ENCODE results near the gene KASH5. TPM values are rescaled to one million over a fixed set of nuclear protein-coding genes. Genes with fewer than 3 reads are reported as not detected.

KASH5 gene
- total and polyA plus RNA-seq, 4 donors: 0.52 to 2.9 (median 1.5) TPM; not detected in 1

DNA sequence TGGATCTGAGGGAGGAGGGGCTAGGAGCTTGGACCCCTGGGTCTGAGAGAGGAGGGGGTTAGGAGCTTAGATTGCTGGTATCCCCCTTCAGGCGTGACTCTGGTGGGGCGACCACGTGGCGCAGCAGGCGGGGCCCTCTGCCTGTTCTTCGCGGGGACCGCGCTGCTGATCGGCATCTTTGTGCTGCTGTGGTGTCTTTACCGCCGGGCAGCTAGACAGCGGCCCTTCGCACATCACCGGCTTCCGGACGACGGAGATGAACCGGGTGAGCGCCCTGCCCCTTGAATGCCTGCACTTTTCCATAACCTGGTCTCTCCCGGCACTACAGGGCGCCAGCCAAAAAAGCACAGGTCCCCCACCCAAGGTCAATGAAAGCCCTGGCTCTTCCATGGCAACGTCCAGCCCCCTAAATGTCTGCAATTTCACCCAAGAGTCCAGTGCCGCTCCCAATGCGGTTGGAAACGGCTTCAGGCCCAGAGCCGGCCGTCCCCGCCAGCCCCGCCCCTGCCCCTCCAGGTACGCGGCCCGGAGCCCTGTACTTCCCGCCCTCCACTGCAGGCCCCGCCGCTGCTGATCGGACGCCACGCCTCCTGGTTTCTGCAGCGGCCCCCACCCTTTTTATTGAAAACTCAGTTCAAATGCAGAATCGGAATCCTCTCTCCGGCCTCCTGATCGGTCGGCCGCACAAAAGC is 40.0 kb downstream of the KASH5 start:
- H3K36me3 ChIP-seq (ENCODE audit: control insufficient read depth in 4 of 4, insufficient read depth in 4 of 4, low read length in 4 of 4): no peaks in the 10 kb centered on the region
- TF ChIP-seq, protein P1, sequence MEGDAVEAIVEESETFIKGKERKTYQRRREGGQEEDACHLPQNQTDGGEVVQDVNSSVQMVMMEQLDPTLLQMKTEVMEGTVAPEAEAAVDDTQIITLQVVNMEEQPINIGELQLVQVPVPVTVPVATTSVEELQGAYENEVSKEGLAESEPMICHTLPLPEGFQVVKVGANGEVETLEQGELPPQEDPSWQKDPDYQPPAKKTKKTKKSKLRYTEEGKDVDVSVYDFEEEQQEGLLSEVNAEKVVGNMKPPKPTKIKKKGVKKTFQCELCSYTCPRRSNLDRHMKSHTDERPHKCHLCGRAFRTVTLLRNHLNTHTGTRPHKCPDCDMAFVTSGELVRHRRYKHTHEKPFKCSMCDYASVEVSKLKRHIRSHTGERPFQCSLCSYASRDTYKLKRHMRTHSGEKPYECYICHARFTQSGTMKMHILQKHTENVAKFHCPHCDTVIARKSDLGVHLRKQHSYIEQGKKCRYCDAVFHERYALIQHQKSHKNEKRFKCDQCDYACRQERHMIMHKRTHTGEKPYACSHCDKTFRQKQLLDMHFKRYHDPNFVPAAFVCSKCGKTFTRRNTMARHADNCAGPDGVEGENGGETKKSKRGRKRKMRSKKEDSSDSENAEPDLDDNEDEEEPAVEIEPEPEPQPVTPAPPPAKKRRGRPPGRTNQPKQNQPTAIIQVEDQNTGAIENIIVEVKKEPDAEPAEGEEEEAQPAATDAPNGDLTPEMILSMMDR (IDR thresholded peaks at IDR 0.05; ENCODE audit: control extremely low read depth, extremely low read depth): no peak
- 2 to 4% methylated on average over 45 of the region's 45 CpGs for whole genome bisulfite sequencing, 2 donors
- no peak overlapping the region for H3K9ac ChIP-seq (ENCODE audit: insufficient read depth in 1 of 2, low read length in 2 of 2)
- H3K27me3 ChIP-seq (ENCODE audit: control insufficient read depth in 3 of 3, insufficient read depth in 3 of 3, low read length in 2 of 3): peaks cover 3 to 98% (median 90%) of the 10 kb centered on the region in 3 donors
- peaks cover 0 to 3% (median 3%) of the 10 kb centered on the region in 5 donors for H3K4me1 ChIP-seq (ENCODE audit: control insufficient read depth in 5 of 5, insufficient read depth in 5 of 5, low read length in 5 of 5)
- no peak for ATAC-seq (ENCODE audit: insufficient read depth, low FRiP score)
- no peak overlapping the region for H3K4me3 ChIP-seq
- no peak overlapping the region for H3K27ac ChIP-seq (ENCODE audit: low read depth in 1 of 2, low read length in 1 of 2)
- DNase-seq: no peak
- H3K9me3 ChIP-seq (ENCODE audit: control insufficient read depth in 4 of 4, insufficient read depth in 3 of 4, low read length in 3 of 4): peaks cover 0 to 7% (median 0%) of the 10 kb centered on the region in 4 donors

DNA sequence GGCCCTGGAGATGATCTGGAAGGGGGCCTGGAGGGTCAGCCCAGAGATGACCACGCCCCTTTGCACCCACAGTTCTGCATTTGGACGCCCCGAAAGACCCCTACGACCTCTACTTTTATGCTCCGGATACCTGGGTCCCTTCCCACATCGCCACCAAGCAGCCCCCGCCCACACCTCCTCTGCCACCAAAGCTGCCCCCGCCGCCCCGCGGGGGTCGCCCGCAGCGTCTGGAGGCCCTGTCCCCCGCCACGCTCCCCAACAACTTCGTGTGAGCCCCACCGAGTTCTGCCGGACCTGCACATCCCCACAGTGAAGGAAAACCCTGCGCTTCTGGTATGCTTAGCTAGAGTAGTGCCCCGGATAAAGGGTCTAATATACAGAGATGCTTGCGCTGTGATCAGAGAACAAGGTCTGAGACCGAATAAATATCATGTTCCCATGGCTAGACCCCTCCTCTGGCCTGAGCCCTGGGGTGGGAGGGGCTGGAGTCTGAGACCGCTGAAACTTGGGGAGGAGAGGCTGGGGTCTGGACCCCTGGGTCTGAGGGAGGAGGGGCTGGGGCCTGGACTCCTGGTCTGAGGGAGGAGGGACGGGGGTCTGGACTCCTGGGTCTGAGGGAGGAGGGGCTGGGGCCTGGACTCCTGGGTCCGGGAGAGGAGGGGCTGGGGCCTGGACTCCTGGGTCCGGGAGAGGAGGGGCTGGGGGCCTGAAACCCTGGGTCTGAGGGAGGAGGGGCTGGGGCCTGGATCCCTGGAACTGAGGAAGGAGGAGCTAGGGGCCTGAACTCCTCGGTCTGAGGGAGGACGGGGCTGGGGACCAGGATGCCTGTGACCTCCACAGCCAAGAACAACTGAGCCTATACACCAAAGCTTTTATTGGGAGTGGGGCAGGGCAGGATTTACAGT is 40.8 kb downstream of the KASH5 start:
- H3K9ac ChIP-seq (ENCODE audit: insufficient read depth in 1 of 2, low read length in 2 of 2): no peak overlapping the region
- no peak for DNase-seq
- peaks cover 0 to 7% (median 0%) of the 10 kb centered on the region in 4 donors for H3K9me3 ChIP-seq (ENCODE audit: control insufficient read depth in 4 of 4, insufficient read depth in 3 of 4, low read length in 3 of 4)
- H3K4me1 ChIP-seq (ENCODE audit: control insufficient read depth in 5 of 5, insufficient read depth in 5 of 5, low read length in 5 of 5): peaks cover 0 to 3% (median 0%) of the 10 kb centered on the region in 5 donors
- no peak overlapping the region for H3K27ac ChIP-seq (ENCODE audit: low read depth in 1 of 2, low read length in 1 of 2)
- H3K36me3 ChIP-seq (ENCODE audit: control insufficient read depth in 4 of 4, insufficient read depth in 4 of 4, low read length in 4 of 4): no peaks in the 10 kb centered on the region
- H3K4me3 ChIP-seq: no peak overlapping the region
- 15% methylated on average over 26 to 29 of the region's 29 CpGs for WGBS, 2 donors
- TF ChIP-seq, protein P1 (IDR thresholded peaks at IDR 0.05; ENCODE audit: control extremely low read depth, extremely low read depth): no peak
- no peak for ATAC-seq (ENCODE audit: insufficient read depth, low FRiP score)
- peaks cover 0 to 98% (median 92%) of the 10 kb centered on the region in 3 donors for H3K27me3 ChIP-seq (ENCODE audit: control insufficient read depth in 3 of 3, insufficient read depth in 3 of 3, low read length in 2 of 3)

DNA sequence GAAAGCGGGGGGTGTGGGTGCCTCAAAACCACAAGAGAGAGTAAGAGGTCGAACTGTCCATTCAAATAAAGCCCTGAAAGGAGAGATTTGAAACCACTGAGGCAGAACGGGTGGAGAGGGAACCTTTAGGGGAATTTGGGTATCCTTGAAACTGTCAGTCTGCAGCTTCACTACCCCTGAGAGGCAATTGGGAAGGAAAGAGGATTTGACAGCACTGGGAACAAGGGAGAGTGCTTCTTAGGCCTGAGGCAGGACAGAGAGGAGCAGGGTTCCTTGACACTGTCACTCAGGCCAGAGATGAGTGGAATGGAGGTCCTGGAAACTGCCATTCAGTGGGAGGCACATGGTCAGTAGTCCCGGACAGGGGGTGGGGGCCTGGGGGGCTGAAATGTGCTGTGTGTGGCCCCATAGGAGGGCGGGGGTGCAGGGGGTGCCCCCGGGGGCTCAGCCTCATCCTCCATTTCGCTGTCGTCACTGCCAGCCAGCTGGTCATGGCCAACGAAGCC is 42.2 kb downstream of the KASH5 start:
- peaks cover 0 to 3% (median 0%) of the 10 kb centered on the region in 5 donors for H3K4me1 ChIP-seq (ENCODE audit: control insufficient read depth in 5 of 5, insufficient read depth in 5 of 5, low read length in 5 of 5)
- ATAC-seq (ENCODE audit: insufficient read depth, low FRiP score): no peak
- no peaks in the 10 kb centered on the region for H3K36me3 ChIP-seq (ENCODE audit: control insufficient read depth in 4 of 4, insufficient read depth in 4 of 4, low read length in 4 of 4)
- peaks cover 3 to 98% (median 86%) of the 10 kb centered on the region in 3 donors for H3K27me3 ChIP-seq (ENCODE audit: control insufficient read depth in 3 of 3, insufficient read depth in 3 of 3, low read length in 2 of 3)
- peaks cover 0 to 6% (median 0%) of the 10 kb centered on the region in 4 donors for H3K9me3 ChIP-seq (ENCODE audit: control insufficient read depth in 4 of 4, insufficient read depth in 3 of 4, low read length in 3 of 4)
- no peak overlapping the region for H3K4me3 ChIP-seq
- TF ChIP-seq, protein P1 (IDR thresholded peaks at IDR 0.05; ENCODE audit: control extremely low read depth, extremely low read depth): no peak
- no peak for DNase-seq
- H3K9ac ChIP-seq (ENCODE audit: insufficient read depth in 1 of 2, low read length in 2 of 2): no peak overlapping the region
- no peak overlapping the region for H3K27ac ChIP-seq (ENCODE audit: low read depth in 1 of 2, low read length in 1 of 2)
- WGBS, 2 donors: 68 to 72% methylated on average over 8 to 9 of the region's 9 CpGs

Measured in lung (tissue), 12 donors.